ENCODE data around the gene PIK3R3.

- no peak for TF ChIP-seq CTCF (IDR thresholded peaks at IDR 0.05; ENCODE audit: insufficient read depth, low read length, poor library complexity, severe bottlenecking)
- no peak for TF ChIP-seq EZH2phosphoT487 (conservative IDR thresholded peaks at IDR 0.05; ENCODE audit: low read length)
These were observed 35.9 kb downstream of the PIK3R3 start for GRCh38 chr1:46096269-46097148.
